NT2/D1 (cell line): ENCODE data around the gene PGBD5.

Experiments
- YY1 ChIP-seq: IDR thresholded peaks from 2 replicates; pipeline ENCODE4 v1.6.1; 2011; ENCODE audit not compliant: insufficient read length, insufficient read depth
- ZNF274 ChIP-seq: IDR thresholded peaks from 2 replicates; pipeline ENCODE4 v1.6.1; 2011; ENCODE audit warnings: mild to moderate bottlenecking, low read depth, low read length

GRCh38 chr1:230375780-230376179, 50.4 kb downstream of the PGBD5 start:
- TF ChIP-seq YY1 (no peak), ZNF274 (no peak)
